Measurements from ENCODE around the gene DNAJC22. TPM values are rescaled to one million over a fixed set of nuclear protein-coding genes. Genes with fewer than 3 reads are reported as not detected.

Gene DNAJC22
- total and polyA plus RNA-seq, 9 of the 15 experiments (the other 6 are each of a cell fraction or from before 2014, with no cell fraction given) = 0.10 to 1.2 (median 0.47) TPM

- TF ChIP-seq, protein P1, sequence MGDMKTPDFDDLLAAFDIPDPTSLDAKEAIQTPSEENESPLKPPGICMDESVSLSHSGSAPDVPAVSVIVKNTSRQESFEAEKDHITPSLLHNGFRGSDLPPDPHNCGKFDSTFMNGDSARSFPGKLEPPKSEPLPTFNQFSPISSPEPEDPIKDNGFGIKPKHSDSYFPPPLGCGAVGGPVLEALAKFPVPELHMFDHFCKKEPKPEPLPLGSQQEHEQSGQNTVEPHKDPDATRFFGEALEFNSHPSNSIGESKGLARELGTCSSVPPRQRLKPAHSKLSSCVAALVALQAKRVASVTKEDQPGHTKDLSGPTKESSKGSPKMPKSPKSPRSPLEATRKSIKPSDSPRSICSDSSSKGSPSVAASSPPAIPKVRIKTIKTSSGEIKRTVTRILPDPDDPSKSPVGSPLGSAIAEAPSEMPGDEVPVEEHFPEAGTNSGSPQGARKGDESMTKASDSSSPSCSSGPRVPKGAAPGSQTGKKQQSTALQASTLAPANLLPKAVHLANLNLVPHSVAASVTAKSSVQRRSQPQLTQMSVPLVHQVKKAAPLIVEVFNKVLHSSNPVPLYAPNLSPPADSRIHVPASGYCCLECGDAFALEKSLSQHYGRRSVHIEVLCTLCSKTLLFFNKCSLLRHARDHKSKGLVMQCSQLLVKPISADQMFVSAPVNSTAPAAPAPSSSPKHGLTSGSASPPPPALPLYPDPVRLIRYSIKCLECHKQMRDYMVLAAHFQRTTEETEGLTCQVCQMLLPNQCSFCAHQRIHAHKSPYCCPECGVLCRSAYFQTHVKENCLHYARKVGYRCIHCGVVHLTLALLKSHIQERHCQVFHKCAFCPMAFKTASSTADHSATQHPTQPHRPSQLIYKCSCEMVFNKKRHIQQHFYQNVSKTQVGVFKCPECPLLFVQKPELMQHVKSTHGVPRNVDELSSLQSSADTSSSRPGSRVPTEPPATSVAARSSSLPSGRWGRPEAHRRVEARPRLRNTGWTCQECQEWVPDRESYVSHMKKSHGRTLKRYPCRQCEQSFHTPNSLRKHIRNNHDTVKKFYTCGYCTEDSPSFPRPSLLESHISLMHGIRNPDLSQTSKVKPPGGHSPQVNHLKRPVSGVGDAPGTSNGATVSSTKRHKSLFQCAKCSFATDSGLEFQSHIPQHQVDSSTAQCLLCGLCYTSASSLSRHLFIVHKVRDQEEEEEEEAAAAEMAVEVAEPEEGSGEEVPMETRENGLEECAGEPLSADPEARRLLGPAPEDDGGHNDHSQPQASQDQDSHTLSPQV (IDR thresholded peaks at IDR 0.05) = no peak
- TF ChIP-seq ZNF395 (CRISPR knock-in tag; IDR thresholded peaks at IDR 0.05) (no peak), SRSF7 (optimal IDR thresholded peaks at IDR 0.05; ENCODE audit: low read depth, low read length) (no peak), NFE2L1 (tag; IDR thresholded peaks at IDR 0.05; ENCODE audit: borderline replicate concordance, low read depth) (no peak), ZKSCAN8 (CRISPR knock-in tag; IDR thresholded peaks at IDR 0.05) (no peak), ZNF224 (CRISPR knock-in tag; IDR thresholded peaks at IDR 0.05) (no peak), MYBL2 (IDR thresholded peaks at IDR 0.05; ENCODE audit: low read depth) (peak; percentile 94), MYBL2 (CRISPR knock-in tag; IDR thresholded peaks at IDR 0.05; ENCODE audit: borderline replicate concordance) (no peak), CREB3L1 (IDR thresholded peaks at IDR 0.05; ENCODE audit: borderline replicate concordance, low read depth) (peak; percentile 63; the same call in 1 of the 2 replicates), ILF3 (IDR thresholded peaks at IDR 0.05; ENCODE audit: borderline replicate concordance) (no peak), SMAD4 (CRISPR knock-in tag; conservative IDR thresholded peaks at IDR 0.05) (peak; percentile 29; the same call in 1 of the 2 replicates), ARID1B (IDR thresholded peaks at IDR 0.05) (no peak), MAFF (IDR thresholded peaks at IDR 0.05; ENCODE audit: low read length) (no peak), HOXB6 (CRISPR knock-in tag; IDR thresholded peaks at IDR 0.05; ENCODE audit: borderline replicate concordance) (no peak), ZNF217 (CRISPR knock-in tag; IDR thresholded peaks at IDR 0.05) (no peak)
- TF ChIP-seq, protein P2, sequence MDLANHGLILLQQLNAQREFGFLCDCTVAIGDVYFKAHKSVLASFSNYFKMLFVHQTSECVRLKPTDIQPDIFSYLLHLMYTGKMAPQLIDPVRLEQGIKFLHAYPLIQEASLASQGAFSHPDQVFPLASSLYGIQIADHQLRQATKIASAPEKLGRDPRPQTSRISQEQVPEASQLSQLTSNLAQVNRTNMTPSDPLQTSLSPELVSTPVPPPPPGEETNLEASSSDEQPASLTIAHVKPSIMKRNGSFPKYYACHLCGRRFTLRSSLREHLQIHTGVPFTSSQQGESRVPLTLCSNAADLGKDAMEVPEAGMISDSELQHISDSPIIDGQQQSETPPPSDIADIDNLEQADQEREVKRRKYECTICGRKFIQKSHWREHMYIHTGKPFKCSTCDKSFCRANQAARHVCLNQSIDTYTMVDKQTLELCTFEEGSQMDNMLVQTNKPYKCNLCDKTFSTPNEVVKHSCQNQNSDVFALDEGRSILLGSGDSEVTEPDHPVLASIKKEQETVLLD (IDR thresholded peaks at IDR 0.05) = no peak
- TF ChIP-seq, protein P3, sequence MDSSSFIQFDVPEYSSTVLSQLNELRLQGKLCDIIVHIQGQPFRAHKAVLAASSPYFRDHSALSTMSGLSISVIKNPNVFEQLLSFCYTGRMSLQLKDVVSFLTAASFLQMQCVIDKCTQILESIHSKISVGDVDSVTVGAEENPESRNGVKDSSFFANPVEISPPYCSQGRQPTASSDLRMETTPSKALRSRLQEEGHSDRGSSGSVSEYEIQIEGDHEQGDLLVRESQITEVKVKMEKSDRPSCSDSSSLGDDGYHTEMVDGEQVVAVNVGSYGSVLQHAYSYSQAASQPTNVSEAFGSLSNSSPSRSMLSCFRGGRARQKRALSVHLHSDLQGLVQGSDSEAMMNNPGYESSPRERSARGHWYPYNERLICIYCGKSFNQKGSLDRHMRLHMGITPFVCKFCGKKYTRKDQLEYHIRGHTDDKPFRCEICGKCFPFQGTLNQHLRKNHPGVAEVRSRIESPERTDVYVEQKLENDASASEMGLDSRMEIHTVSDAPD (CRISPR knock-in tag; IDR thresholded peaks at IDR 0.05) = no peak
These were observed 23.8 kb upstream of the DNAJC22 start, which contains the start of gene TROAP (continued) for GRCh38 chr12:49322708-49323523.
